Esophagus muscularis mucosa (tissue), 4 donors: Measurements from ENCODE around the gene CAMK1. TPM values are rescaled to one million over a fixed set of nuclear protein-coding genes. Genes with fewer than 3 reads are reported as not detected.

ENCODE experiments used
- DNase-seq: peaks from one replicate; pipeline ENCODE4 v3.0.0-alpha.2; 2017; ENCODE audit errors: extremely low spot score
- H3K27ac ChIP-seq, 4 donors: fragments of 200-600 bp; sonication (generic); replicated peaks in 1 of 4; 1 replicate in 3 of 4; 2 replicates in 1 of 4; pipeline ENCODE4 v1.5.1; 2016 to 2019; ENCODE audit warnings: mild to moderate bottlenecking in 1 of 4
- H3K27me3 ChIP-seq, 4 donors: fragments of 200-600 bp; sonication (generic); one replicate each; pipeline versions ENCODE4 v1.5.1 to v1.6.0; 2016 to 2019
- H3K36me3 ChIP-seq, 4 donors: fragments of 200-600 bp; sonication (generic); one replicate each; pipeline ENCODE4 v1.5.1; 2016 to 2019
- H3K4me1 ChIP-seq, 4 donors: fragments of 200-600 bp; sonication (generic); one replicate each; pipeline ENCODE4 v1.5.1; 2016 to 2019
- H3K4me3 ChIP-seq, 4 donors: fragments of 200-600 bp; sonication (generic); 1 replicate in 2 of 4; 2 replicates in 2 of 4; pipeline ENCODE4 v1.5.1; 2016 to 2019; ENCODE audit warnings: mild to moderate bottlenecking in 4 of 4, moderate library complexity in 1 of 4
- H3K9me3 ChIP-seq, 4 donors: fragments of 200-600 bp; sonication (generic); 1 replicate in 3 of 4; 2 replicates in 1 of 4; pipeline ENCODE4 v1.5.1; 2016 to 2019
- CTCF ChIP-seq, 3 experiments: fragments of 200-600 bp in 2 of 3; fragments of 450-650 bp in 1 of 3; sonication (generic) in 2 of 3; IDR thresholded peaks; one replicate each; pipeline ENCODE4 v1.5.1; 2017 to 2019; ENCODE audit warnings: antibody characterized with exemption in 3 of 3, mild to moderate bottlenecking in 2 of 3, moderate library complexity in 1 of 3
- EP300 ChIP-seq: sonication (generic); formaldehyde crosslinking; IDR thresholded peaks from one replicate; pipeline ENCODE4 v1.6.1; 2017; ENCODE audit warnings: antibody characterized with exemption
- POLR2A ChIP-seq: fragments of 450-650 bp; IDR thresholded peaks from one replicate; pipeline ENCODE4 v1.6.1; 2017; ENCODE audit warnings: antibody characterized with exemption, moderate library complexity, mild to moderate bottlenecking, low read depth
- POLR2AphosphoS5 ChIP-seq, 2 donors: sonication (generic); formaldehyde crosslinking; IDR thresholded peaks; one replicate each; pipeline ENCODE4 v1.6.1; 2017; ENCODE audit warnings: antibody characterized with exemption in 2 of 2
- WGBS: methylation state at CpG from one replicate; pipeline ENCODE4 v1.1.5; 2018; 5-methylcytosine and 5-hydroxymethylcytosine counted together
- intact Hi-C: fragments of 100-400 bp; cut with DNase I; formaldehyde crosslinking; loops from one replicate; pipeline ENCODE4 v1.15.1; 2023
- total RNA-seq, 4 donors: library from RNA; depleted of rRNA; stranded (reverse); fragments of >200 nt; gene quantifications; one replicate each; pipeline versions ENCODE4 v1.1.0 to v1.2.1, GENCODE V29; 2016

The CAMK1 gene
- total RNA-seq, 4 donors from 2014 or later: 53.6 to 78.9 (median 70.2) TPM

GRCh38 chr3:9713142-9713541 is 56.6 kb downstream of the CAMK1 start:
- DNase-seq: no peak
- Histone ChIP-seq H3K27me3 (no peaks in the 10 kb centered on the region), H3K36me3 (no peaks in the 10 kb centered on the region), H3K27ac (no peak overlapping the region), H3K9me3 (no peaks in the 10 kb centered on the region), H3K4me3 (no peak overlapping the region), H3K4me1 (peaks cover 3 to 18% (median 14%) of the 10 kb centered on the region in 4 donors)
- TF ChIP-seq CTCF (IDR thresholded peaks at IDR 0.05): no peak
- no peak for TF ChIP-seq POLR2A
- 89% methylated on average over 4 of the region's 4 CpGs for WGBS
- intact Hi-C loops: loop anchor here (10.0 kb wide), 1 partner anchor 512 kb away; no protein-coding TSS in a partner anchor

GRCh38 chr3:9712415-9712814 is 57.3 kb downstream of the CAMK1 start:
- Histone ChIP-seq H3K27ac (no peak overlapping the region), H3K4me3 (no peak overlapping the region), H3K27me3 (no peaks in the 10 kb centered on the region), H3K9me3 (no peaks in the 10 kb centered on the region), H3K4me1 (peaks cover 3 to 18% (median 14%) of the 10 kb centered on the region in 4 donors), H3K36me3 (no peaks in the 10 kb centered on the region)
- TF ChIP-seq EP300 (no peak), CTCF (IDR thresholded peaks at IDR 0.05) (no peak), POLR2A (no peak), POLR2AphosphoS5 (IDR thresholded peaks at IDR 0.05) (no peak)
- WGBS: 83% methylated on average over 2 of the region's 2 CpGs
- DNase-seq: no peak
- intact Hi-C loops: loop anchor here (10.0 kb wide), 1 partner anchor 512 kb away; no protein-coding TSS in a partner anchor

- no peak for DNase-seq
- peaks cover 0 to 7% (median 0%) of the 10 kb centered on the region in 4 donors for H3K27me3 ChIP-seq
- no peak overlapping the region for H3K4me3 ChIP-seq
- no peaks in the 10 kb centered on the region for H3K9me3 ChIP-seq
- intact Hi-C loops: loop anchor here (10.0 kb wide), 1 partner anchor 515 kb away; no protein-coding TSS in a partner anchor
- 90% methylated on average over 3 of the region's 3 CpGs for WGBS
- H3K36me3 ChIP-seq: no peaks in the 10 kb centered on the region
- peaks cover 0 to 4% (median 2%) of the 10 kb centered on the region in 4 donors for H3K4me1 ChIP-seq
- no peak for TF ChIP-seq CTCF (IDR thresholded peaks at IDR 0.05)
- TF ChIP-seq POLR2A: no peak
- no peak for TF ChIP-seq POLR2AphosphoS5 (IDR thresholded peaks at IDR 0.05)
- TF ChIP-seq EP300: no peak
- no peak overlapping the region for H3K27ac ChIP-seq
Measured at GRCh38 chr3:9710174-9710739, 59.5 kb downstream of the CAMK1 start.

Other genes with a start within 250 kb of the CAMK1 start
- under 1 TPM in 3 of 4 donors, not detected in 1; 0.13 to 0.17 (median 0.17) TPM for gene LHFPL4, start 216.1 kb downstream of the CAMK1 start, total RNA-seq
- gene MTMR14, start 120.4 kb downstream of the CAMK1 start, total RNA-seq: 10 to 100 TPM; 14.1 to 27.3 (median 21.1) TPM
- gene CPNE9, start 66.1 kb downstream of the CAMK1 start, total RNA-seq: under 1 TPM in 2 of 4 donors, not detected in 2; 0.33 to 0.42 TPM
- gene BRPF1, start 38.2 kb downstream of the CAMK1 start, total RNA-seq: 10 to 100 TPM; 16.2 to 23.3 (median 21.1) TPM
- gene OGG1, start 20.0 kb downstream of the CAMK1 start, total RNA-seq: 10 to 100 TPM; 18.6 to 28.3 (median 24.9) TPM
- gene TADA3, start 22.5 kb upstream of the CAMK1 start, total RNA-seq: 10 to 100 TPM; 64.4 to 80.9 (median 74.6) TPM
- 100 to 1,000 TPM; 129 to 191 (median 164) TPM for gene ARPC4, start 23.1 kb upstream of the CAMK1 start, total RNA-seq
- gene TTLL3, start 40.3 kb upstream of the CAMK1 start, total RNA-seq: 10 to 100 TPM; 15.5 to 56.5 (median 25.6) TPM
- gene RPUSD3, start 74.1 kb upstream of the CAMK1 start, total RNA-seq: 10 to 100 TPM; 33.0 to 48.1 (median 45.0) TPM
- 1 to 10 TPM in 2 of 4 donors, under 1 TPM in 2; 0.78 to 2.4 (median 1.0) TPM for gene CIDEC, start 110.3 kb upstream of the CAMK1 start, total RNA-seq
- gene JAGN1, start 120.7 kb upstream of the CAMK1 start, total RNA-seq: 10 to 100 TPM; 17.9 to 39.8 (median 26.4) TPM
- 1 to 10 TPM in 3 of 4 donors, under 1 TPM in 1; 0.99 to 1.7 (median 1.2) TPM for gene IL17RE, start 132.9 kb upstream of the CAMK1 start, total RNA-seq
- 10 to 100 TPM; 40.3 to 60.4 (median 51.3) TPM for gene IL17RC, start 147.2 kb upstream of the CAMK1 start, total RNA-seq
- gene CRELD1, start 163.9 kb upstream of the CAMK1 start, total RNA-seq: 10 to 100 TPM; 38.6 to 62.9 (median 52.0) TPM
- gene PRRT3, start 182.5 kb upstream of the CAMK1 start, total RNA-seq: 1 to 10 TPM in 3 of 4 donors, under 1 TPM in 1; 0.83 to 2.5 (median 2.0) TPM
- 10 to 100 TPM; 36.5 to 72.6 (median 56.1) TPM for gene EMC3, start 216.9 kb upstream of the CAMK1 start, total RNA-seq